HG03520 (cell line): Measurements from ENCODE around the gene CLEC4M.
"Not testable (repeated sequence)": the region's sequence is repeated elsewhere in the genome, so short reads cannot be mapped to it uniquely, and the experiment has no call there.

Experiments used
- ATAC-seq: cut with Tn5 transposase; IDR thresholded peaks from one replicate; pipeline ENCODE4 v1.9.1; 2021; ENCODE audit warnings: mild to moderate bottlenecking, moderate library complexity; ENCODE audit not compliant: unreplicated experiment

CLEC4M gene

GRCh38 chr19:7739801-7740681 is 23.0 kb upstream of the CLEC4M start:
- ATAC-seq = no peak

- ATAC-seq = no peak
Observed at GRCh38 chr19:7740682-7741054, 22.4 kb upstream of the CLEC4M start.

GRCh38 chr19:7742575-7742974 is 20.5 kb upstream of the CLEC4M start:
- ATAC-seq = no peak

GRCh38 chr19:7742991-7743390 is 20.1 kb upstream of the CLEC4M start:
- ATAC-seq = no peak

GRCh38 chr19:7743425-7743841 is 19.6 kb upstream of the CLEC4M start:
- no peak for ATAC-seq

- no peak for ATAC-seq
Observed at GRCh38 chr19:7744199-7744786, 18.8 kb upstream of the CLEC4M start.

GRCh38 chr19:7744871-7745650 is 18.0 kb upstream of the CLEC4M start:
- no peak for ATAC-seq

GRCh38 chr19:7746306-7746705 is 16.7 kb upstream of the CLEC4M start:
- ATAC-seq = not testable (repeated sequence)

GRCh38 chr19:7746903-7747884 is 15.8 kb upstream of the CLEC4M start, which contains the start of gene CD209:
Gene CD209 (minus strand): TSS chr19:7747534. CDS start chr19:7747511, 23 bp downstream.
- ATAC-seq = no peak

- ATAC-seq = no peak
Observed at GRCh38 chr19:7748171-7748570, 14.9 kb upstream of the CLEC4M start.

- no peak for ATAC-seq
Observed at GRCh38 chr19:7748756-7749155, 14.3 kb upstream of the CLEC4M start.

GRCh38 chr19:7751157-7751783 is 11.8 kb upstream of the CLEC4M start:
- no peak for ATAC-seq

GRCh38 chr19:7756258-7756657 is 6.8 kb upstream of the CLEC4M start:
- ATAC-seq = no peak

GRCh38 chr19:7757358-7757757 is 5.7 kb upstream of the CLEC4M start:
- ATAC-seq = no peak

GRCh38 chr19:7759156-7759555 is 3.9 kb upstream of the CLEC4M start:
- ATAC-seq = no peak

- no peak for ATAC-seq
Observed at GRCh38 chr19:7763696-7764095, 653 bp downstream of the CLEC4M start.

- ATAC-seq = not testable (repeated sequence)
Observed at GRCh38 chr19:7764157-7764556, 1.1 kb downstream of the CLEC4M start.

- not testable (repeated sequence) for ATAC-seq
Observed at GRCh38 chr19:7765043-7765442, 2.0 kb downstream of the CLEC4M start.

- ATAC-seq = no peak
Observed at GRCh38 chr19:7766535-7766934, 3.5 kb downstream of the CLEC4M start.

- no peak for ATAC-seq
Observed at GRCh38 chr19:7767487-7767886, 4.4 kb downstream of the CLEC4M start.
